DND-41 (cell line): Measurements from ENCODE around the gene ATG5.

Source experiments
- CTCF ChIP-seq: IDR thresholded peaks from 2 replicates; pipeline ENCODE4 v1.5.1; 2012; ENCODE audit warnings: borderline replicate concordance, low read length, moderate library complexity, mild to moderate bottlenecking; ENCODE audit not compliant: poor library complexity, severe bottlenecking; ENCODE audit errors: extremely low read depth
- EZH2 ChIP-seq: IDR thresholded peaks from 3 replicates; pipeline ENCODE4 v1.6.1; 2012; ENCODE audit warnings: borderline replicate concordance, low read depth, mild to moderate bottlenecking, moderate library complexity, low read length, inconsistent platforms; ENCODE audit not compliant: severe bottlenecking

GRCh38 chr6:106373502-106374239 lies 48.1 kb upstream of the ATG5 start:
- TF ChIP-seq CTCF (no peak), EZH2 (no peak)
